Measurements from ENCODE around the gene TSPYL4.

GRCh38 chr6:116280161-116280932 is 26.5 kb upstream of the TSPYL4 start:
- TF ChIP-seq, protein P1, sequence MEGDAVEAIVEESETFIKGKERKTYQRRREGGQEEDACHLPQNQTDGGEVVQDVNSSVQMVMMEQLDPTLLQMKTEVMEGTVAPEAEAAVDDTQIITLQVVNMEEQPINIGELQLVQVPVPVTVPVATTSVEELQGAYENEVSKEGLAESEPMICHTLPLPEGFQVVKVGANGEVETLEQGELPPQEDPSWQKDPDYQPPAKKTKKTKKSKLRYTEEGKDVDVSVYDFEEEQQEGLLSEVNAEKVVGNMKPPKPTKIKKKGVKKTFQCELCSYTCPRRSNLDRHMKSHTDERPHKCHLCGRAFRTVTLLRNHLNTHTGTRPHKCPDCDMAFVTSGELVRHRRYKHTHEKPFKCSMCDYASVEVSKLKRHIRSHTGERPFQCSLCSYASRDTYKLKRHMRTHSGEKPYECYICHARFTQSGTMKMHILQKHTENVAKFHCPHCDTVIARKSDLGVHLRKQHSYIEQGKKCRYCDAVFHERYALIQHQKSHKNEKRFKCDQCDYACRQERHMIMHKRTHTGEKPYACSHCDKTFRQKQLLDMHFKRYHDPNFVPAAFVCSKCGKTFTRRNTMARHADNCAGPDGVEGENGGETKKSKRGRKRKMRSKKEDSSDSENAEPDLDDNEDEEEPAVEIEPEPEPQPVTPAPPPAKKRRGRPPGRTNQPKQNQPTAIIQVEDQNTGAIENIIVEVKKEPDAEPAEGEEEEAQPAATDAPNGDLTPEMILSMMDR (IDR thresholded peaks at IDR 0.05; ENCODE audit: insufficient read depth, low read depth, low read length), result no peak
- TF ChIP-seq EZH2 (IDR thresholded peaks at IDR 0.05; ENCODE audit: insufficient read depth, low read length), result no peak
